GM12892 (cell line): Measurements from ENCODE around the gene ARPC4.

Source experiments
- POLR2A ChIP-seq: IDR thresholded peaks from 2 replicates; pipeline ENCODE4 v1.6.1; 2011; ENCODE audit warnings: low read depth, low read length, control low read depth
- POLR2AphosphoS5 ChIP-seq: IDR thresholded peaks from 2 replicates; pipeline ENCODE4 v1.6.1; 2011; ENCODE audit warnings: low read depth, low read length, control low read depth
- TAF1 ChIP-seq: IDR thresholded peaks from 2 replicates; pipeline ENCODE4 v1.6.1; 2011; ENCODE audit warnings: low read depth, mild to moderate bottlenecking, control low read depth, low read length, borderline replicate concordance

DNA sequence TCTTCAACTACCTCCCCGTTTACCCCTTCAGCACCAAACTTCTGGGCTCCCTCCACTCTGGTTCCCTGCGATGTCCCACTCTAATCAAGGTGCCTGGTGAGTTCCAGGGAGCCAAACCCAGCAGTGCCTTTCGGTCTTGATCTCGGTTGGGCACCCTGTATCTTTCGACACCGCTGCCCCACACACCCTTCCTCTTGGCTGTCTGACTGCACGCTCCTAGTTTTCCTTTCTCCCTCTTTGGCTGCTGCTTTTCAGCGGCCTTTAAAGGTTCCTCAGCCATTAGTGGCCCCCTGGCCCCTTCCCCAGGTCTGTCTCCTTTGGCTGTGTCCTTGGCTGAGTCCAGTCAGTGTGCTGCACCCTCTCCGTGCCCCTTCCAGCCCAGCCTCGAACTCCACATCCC is 18.0 kb downstream of the ARPC4 start:
- TF ChIP-seq POLR2A = no peak
- TF ChIP-seq POLR2AphosphoS5 = no peak
- no peak for TF ChIP-seq TAF1
